ENCODE results near the gene KRT81.

KRT81 gene

GRCh38 chr12:52291267-52291935 lies at the start of gene KRT81:
TSS of gene KRT81 (minus strand) at chr12:52291534. CDS start at chr12:52291465, 69 bp downstream.
- TF ChIP-seq, protein P1, sequence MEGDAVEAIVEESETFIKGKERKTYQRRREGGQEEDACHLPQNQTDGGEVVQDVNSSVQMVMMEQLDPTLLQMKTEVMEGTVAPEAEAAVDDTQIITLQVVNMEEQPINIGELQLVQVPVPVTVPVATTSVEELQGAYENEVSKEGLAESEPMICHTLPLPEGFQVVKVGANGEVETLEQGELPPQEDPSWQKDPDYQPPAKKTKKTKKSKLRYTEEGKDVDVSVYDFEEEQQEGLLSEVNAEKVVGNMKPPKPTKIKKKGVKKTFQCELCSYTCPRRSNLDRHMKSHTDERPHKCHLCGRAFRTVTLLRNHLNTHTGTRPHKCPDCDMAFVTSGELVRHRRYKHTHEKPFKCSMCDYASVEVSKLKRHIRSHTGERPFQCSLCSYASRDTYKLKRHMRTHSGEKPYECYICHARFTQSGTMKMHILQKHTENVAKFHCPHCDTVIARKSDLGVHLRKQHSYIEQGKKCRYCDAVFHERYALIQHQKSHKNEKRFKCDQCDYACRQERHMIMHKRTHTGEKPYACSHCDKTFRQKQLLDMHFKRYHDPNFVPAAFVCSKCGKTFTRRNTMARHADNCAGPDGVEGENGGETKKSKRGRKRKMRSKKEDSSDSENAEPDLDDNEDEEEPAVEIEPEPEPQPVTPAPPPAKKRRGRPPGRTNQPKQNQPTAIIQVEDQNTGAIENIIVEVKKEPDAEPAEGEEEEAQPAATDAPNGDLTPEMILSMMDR (conservative IDR thresholded peaks at IDR 0.05; ENCODE audit: control insufficient read depth, insufficient read depth, low read depth, low read length): no peak
- no peak for DNase-seq (ENCODE audit: low read depth)
- no peak within 1 kb of the TSS for H3K4me3 ChIP-seq (ENCODE audit: control insufficient read depth, low read depth, low read length)

DNA sequence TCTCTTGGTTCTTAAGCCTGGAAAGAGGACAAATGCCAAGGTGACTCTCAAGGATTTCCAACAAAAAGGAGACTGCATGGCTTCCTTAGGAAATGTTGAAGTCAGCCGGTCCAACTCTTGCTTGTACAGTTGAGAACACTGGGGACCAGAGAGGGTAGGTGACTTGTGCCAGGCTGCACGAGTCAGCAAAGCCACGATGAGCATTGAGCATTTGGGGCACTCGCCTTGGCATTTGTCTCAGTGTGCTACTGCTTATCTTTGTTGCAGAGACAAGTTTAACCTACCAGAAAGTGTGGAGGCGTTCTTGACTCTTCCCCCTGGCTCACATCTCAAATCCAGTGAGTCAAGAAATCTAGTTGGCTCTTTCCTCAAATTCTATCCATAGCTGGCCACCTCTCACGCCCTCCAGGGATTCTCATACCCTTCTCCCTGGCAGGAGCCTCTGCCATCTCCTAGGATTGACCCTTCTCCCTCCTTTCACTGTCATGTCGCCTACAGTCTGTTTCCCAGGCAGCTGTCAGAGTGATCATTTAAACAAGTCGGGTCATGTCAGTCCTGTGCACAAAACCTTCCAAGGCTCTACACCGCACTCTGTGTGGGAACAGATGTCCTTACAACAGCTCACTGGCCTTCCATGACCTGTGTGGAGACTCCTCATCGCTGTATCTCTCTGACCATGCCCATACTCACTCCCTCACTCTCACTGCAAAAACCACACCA lies 47.1 kb upstream of the KRT81 start:
- TF ChIP-seq, protein P1 (conservative IDR thresholded peaks at IDR 0.05; ENCODE audit: control insufficient read depth, insufficient read depth, low read depth, low read length): no peak
- H3K4me3 ChIP-seq (ENCODE audit: control insufficient read depth, low read depth, low read length): no peak overlapping the region
- DNase-seq (ENCODE audit: low read depth): peak; percentile 2

DNA sequence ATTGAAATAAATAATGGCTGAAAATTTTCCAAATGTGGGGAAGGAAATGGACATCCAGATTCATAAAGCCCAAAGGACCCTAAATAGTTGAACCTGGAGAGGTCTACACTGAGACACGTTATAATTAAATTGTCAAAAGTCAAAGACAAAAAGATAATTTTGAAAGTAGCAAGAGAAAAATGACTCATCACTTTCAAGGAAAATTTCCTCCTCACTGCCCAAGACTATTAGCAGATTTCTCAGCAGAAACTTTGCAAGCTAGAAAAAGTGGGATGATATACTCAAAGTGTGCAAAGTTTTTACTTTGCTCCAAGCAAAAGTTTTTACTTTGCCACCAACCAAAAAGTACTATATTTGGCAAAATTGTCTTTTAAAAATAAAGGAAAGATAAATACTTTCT lies 45.7 kb upstream of the KRT81 start:
- TF ChIP-seq, protein P1 (conservative IDR thresholded peaks at IDR 0.05; ENCODE audit: control insufficient read depth, insufficient read depth, low read depth, low read length): no peak
- DNase-seq (ENCODE audit: low read depth): no peak
- no peak overlapping the region for H3K4me3 ChIP-seq (ENCODE audit: control insufficient read depth, low read depth, low read length)

DNA sequence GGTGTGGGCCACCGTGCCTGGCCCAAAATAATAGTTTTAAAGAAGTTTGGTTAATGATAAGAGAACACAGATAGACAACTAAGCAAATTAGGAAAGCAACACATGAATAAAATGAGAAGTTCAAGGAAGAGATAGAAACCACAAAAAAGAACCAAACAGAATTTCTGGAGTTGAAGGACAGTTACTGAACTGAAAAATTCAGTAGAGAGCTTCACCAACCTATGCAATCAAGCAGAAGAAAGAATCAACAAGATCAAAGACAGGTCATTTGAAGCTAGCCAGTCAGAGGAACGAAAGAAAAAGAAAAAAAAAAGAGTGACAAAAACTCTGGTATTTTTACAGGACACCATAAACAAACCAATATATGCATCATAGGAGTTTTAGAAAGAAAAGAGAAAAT lies 45.3 kb upstream of the KRT81 start:
- no peak for DNase-seq (ENCODE audit: low read depth)
- no peak overlapping the region for H3K4me3 ChIP-seq (ENCODE audit: control insufficient read depth, low read depth, low read length)
- TF ChIP-seq, protein P1 (conservative IDR thresholded peaks at IDR 0.05; ENCODE audit: control insufficient read depth, insufficient read depth, low read depth, low read length): no peak

GRCh38 chr12:52335598-52336262 lies 44.4 kb upstream of the KRT81 start:
- TF ChIP-seq, protein P1 (conservative IDR thresholded peaks at IDR 0.05; ENCODE audit: control insufficient read depth, insufficient read depth, low read depth, low read length): no peak
- DNase-seq (ENCODE audit: low read depth): no peak
- H3K4me3 ChIP-seq (ENCODE audit: control insufficient read depth, low read depth, low read length): no peak overlapping the region

DNA sequence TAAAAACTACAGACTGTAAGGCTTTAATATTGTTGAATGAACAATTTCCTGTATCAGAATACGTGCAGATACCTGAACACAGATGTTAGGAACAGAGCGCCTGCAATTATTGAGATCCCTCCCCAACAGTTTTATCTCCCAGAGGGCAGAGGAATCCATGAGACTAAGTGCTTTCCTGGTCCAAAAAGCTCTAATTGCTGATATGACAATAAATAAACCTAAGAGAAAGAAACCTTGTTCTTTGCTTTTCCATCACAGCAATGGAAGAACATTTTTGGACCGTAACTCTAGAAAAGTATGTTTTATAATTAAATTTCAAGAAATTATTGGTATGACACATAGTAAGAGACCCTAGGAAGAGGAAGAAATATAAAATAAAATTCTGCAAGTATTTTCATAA lies 42.9 kb upstream of the KRT81 start:
- TF ChIP-seq, protein P1 (conservative IDR thresholded peaks at IDR 0.05; ENCODE audit: control insufficient read depth, insufficient read depth, low read depth, low read length): no peak
- no peak overlapping the region for H3K4me3 ChIP-seq (ENCODE audit: control insufficient read depth, low read depth, low read length)
- no peak for DNase-seq (ENCODE audit: low read depth)

Data from fibroblast of mammary gland (primary cell).